HG03342 (cell line): Measurements from ENCODE around the gene LCT.

Source experiments
- ATAC-seq: cut with Tn5 transposase; IDR thresholded peaks from one replicate; pipeline ENCODE4 v1.9.1; 2021; ENCODE audit warnings: mild to moderate bottlenecking, moderate library complexity; ENCODE audit not compliant: unreplicated experiment

The LCT gene

GRCh38 chr2:135744760-135745314, 92.1 kb downstream of the LCT start:
- no peak for ATAC-seq

- no peak for ATAC-seq
Measured at GRCh38 chr2:135743860-135744259, 93.1 kb downstream of the LCT start.

- ATAC-seq = peak; percentile 12
Measured at GRCh38 chr2:135742325-135742757, 94.6 kb downstream of the LCT start.

GRCh38 chr2:135741395-135742324, 95.3 kb downstream of the LCT start, which contains the start of gene UBXN4:
Gene UBXN4 (plus strand): TSS chr2:135741855. CDS start chr2:135741930, 75 bp downstream.
- ATAC-seq = peak; percentile 91

- ATAC-seq = no peak
Measured at GRCh38 chr2:135741043-135741394, 96.0 kb downstream of the LCT start.

- ATAC-seq = no peak
Measured at GRCh38 chr2:135740206-135740605, 96.8 kb downstream of the LCT start.
